GM19438 (cell line): ENCODE measurements around the gene SH2B2.
A peak's percentile ranks its signal among the peaks of the same experiment; 100 is the strongest.
"Not testable (repeated sequence)": the region's sequence is repeated elsewhere in the genome, so short reads cannot be mapped to it uniquely, and the experiment has no call there.

Experiments used
- ATAC-seq: cut with Tn5 transposase; IDR thresholded peaks from one replicate; pipeline ENCODE4 v1.9.1; 2021; ENCODE audit warnings: low read depth; ENCODE audit not compliant: unreplicated experiment

The SH2B2 gene

DNA sequence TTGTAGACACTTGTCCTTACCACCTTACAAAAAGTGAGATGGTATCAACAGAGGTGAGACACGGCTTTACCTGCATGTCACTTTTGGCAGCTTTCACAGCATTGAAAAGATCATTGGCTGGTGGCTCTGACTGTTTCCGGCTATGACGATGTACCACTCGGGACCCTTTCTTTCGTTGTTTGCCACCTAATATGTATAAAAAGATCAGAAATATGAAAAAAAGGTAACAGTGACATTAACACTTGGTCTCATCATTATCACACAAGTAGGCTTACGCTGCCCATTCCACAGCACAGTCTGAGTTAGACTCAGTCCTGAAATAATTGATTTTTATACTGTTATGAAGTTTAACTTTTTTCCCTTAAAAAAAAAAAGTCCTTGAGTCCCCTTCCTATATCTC is 40.5 kb downstream of the SH2B2 start:
- ATAC-seq = not testable (repeated sequence)

DNA sequence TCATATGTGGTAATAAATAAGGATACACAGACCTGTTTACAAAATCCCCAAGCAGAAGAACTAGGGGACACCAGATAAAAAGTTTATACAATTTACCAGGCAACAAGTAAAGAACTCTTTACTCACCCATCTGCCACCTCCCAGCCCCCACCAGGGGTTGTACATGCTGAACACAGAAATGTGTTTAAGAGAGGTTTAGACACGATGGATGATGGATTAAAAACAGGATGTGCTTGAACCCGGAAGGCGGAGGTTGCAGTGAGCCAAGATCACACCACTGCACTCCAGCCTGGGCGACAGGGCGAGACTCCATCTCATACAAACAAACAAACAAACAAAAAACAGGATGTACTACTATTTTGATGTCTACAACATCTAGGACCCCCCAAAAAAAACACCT is 42.2 kb downstream of the SH2B2 start:
- ATAC-seq = not testable (repeated sequence)

DNA sequence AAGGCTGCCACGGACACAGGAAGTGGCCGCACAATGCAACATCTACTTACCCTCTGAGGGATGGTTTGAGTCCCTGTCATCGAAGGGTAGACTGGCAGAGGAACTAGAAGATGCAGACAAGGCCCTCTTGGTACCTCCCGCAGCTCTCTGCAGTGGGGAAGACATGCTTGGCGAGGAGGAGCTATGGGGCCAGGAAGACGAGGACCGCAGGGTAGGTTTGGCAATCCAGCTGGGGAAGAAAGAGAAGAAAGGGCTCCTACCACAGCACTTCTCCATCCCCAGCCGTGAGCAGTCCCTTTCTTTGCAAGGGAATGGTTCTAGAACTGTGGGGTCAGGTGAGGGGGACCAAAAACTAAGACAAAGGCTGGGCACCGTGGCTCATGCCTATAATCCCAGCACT is 42.7 kb downstream of the SH2B2 start:
- not testable (repeated sequence) for ATAC-seq

DNA sequence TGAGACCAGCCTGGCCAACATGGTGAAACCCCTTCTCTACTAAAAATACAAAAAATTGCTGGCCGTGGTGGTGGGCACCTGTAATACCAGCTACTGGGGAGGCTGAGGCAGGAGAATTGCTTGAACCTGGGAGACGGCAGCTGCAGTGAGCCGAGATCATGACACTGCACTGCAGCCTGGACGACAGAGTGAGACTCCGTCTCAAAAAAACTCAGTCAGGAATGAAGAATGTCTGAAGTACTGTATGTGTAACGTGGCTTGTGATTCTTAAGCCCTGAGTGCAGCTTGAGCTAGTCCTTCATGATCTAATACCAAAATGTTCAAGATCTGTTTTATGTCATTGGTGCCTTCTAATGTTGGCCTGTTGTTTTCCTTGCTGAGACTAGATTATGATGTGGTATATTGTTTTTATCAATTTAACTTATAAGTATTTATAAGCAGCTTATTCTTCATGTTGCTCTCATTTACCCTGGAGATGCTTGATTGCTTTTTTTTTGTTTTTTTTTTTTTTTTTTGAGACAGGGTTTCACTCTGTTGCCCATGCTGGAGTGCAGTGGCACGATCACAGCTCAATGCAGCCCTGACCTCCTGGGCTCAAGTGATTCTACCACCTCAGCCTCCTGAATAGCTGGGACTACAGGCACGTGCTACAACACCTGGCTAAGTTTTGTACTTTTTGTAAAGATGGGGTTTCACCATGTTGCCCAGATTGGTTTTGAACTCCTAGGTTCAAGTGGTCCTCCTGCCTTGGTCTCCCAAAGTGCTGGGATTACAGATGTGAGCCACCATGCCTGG is 44.2 kb downstream of the SH2B2 start:
- ATAC-seq = not testable (repeated sequence)

DNA sequence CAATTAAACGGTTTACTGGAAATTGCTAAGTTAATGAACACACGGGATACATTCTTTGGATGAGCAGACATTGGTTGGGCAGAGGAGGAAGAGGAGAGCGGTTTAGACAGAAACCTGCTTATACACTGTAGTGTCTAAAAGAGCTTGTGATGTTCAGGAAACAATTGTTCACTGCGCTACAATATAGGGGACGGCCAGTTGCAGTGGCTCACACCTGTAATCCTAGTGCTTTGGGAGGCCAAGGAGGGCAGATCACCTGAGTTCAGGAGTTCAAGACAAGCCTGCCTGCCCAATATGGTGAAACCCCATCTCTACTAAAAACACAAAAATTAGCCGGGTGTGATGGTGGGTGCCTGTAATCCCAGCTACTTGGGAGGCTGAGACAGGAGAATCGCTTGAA is 48.9 kb downstream of the SH2B2 start:
- ATAC-seq = not testable (repeated sequence)

DNA sequence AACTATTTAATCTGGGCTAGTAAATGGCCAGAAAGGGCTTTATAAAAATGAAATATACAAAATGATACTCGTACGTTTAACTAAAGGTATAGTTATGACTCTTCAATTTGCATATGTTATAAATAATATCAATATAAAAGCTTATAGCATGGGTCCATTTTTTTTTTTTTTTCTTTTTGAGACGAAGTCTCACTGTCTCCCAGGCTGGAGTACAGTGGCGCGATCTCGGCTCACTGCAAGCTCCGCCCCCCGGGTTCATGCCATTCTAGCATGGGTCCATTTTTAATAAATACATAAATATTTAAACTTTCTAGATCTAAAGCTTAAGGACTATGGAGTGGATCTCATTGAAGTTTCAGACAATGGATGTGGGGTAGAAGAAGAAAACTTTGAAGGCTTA is 50.3 kb downstream of the SH2B2 start:
- not testable (repeated sequence) for ATAC-seq

DNA sequence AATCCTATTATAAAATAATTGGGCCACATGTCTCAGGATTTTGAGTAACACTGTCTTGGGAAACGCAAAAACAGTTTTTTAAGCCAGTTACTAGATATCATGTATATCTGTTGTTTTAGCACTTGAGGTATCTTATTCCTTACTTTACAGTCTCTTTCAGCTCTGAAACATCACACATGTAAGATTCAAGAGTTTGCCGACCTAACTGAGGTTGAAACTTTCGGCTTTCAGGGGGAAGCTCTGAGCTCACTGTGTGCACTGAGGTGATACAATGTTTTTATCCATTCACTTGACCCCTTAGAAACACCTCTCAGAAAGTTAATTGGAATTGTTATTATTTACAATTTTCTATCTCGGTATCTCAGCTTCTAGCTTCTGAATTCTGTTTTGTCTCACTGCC is 50.8 kb downstream of the SH2B2 start:
- ATAC-seq = not testable (repeated sequence)

DNA sequence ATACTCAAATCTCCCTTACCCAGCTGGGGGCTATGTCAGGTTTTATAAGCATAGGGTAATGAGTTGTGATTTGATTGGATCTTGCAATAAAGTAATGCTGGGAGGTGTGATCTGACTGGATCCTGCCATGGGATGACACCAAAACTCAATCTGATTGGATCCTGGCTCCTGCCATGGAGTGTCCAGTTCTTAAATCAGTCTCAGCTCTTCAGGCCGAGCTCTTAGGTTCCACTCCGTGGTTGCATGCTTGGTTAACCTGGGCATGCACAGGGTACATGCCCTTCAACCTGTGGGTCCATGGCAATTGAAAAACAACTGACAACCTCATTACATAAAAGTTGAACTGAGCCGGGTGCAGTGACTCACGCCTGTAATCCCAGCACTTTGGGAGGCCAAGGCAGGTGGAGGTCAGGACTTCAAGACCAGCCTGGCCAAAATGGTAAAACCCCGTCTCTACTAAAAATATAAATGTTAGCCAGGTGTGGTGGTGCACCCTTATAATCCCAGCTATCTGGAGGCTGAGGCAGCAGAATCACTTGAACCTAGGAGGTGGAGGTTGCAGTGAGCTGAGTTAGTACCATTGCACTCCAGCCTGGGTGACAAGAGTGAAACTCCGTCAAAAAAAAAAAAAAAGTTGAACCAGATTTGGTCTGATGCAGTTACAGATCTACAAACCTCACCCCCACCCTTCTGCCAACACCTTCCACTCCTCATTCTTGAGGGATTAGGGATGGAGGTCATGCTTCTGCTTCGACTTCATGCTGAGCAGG is 54.1 kb downstream of the SH2B2 start:
- not testable (repeated sequence) for ATAC-seq

DNA sequence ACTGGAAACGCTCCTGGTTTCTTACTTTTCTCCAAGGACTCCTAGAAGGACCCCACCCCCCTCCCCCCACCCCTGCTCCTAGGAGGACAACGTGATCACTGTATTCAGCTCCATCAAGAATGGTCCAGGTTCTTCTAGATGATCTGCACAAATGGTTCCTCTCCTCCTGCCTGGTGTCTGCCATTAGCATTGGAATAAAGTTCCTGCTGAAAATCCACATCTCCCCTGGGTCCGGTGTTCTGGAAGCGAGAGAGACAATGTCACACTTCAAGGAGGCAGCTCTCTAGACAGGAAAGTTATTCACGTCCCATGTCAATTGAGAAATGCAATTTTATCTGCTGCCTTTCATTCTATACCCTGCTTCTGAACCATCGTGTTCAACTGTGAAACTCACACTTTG is 60.3 kb downstream of the SH2B2 start:
- ATAC-seq = not testable (repeated sequence)

DNA sequence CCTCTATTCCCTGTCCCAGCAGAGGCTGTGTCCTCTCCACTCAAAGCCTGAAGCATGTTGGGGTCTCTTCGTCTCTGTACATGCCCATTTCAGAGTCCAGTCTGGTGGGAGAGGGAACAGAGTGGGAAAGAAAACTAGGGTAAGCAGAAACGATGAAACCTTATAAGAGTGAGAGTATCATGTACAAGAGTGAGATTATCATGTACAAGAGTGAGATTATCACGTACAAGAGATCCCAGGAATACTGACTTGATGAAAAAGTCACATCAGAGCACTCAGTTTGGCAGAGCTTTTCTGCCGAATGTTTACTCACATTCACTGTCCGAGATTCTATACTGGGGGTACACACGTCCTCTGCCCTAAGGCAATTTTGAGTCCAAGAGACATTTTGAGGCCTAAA is 69.7 kb downstream of the SH2B2 start, which contains the start of gene SPDYE6:
Gene SPDYE6, minus strand, starts transcription at position 101 of the 400 bp plus-strand sequence. CDS start 421 bp downstream, outside the sequence.
- ATAC-seq = not testable (repeated sequence)

DNA sequence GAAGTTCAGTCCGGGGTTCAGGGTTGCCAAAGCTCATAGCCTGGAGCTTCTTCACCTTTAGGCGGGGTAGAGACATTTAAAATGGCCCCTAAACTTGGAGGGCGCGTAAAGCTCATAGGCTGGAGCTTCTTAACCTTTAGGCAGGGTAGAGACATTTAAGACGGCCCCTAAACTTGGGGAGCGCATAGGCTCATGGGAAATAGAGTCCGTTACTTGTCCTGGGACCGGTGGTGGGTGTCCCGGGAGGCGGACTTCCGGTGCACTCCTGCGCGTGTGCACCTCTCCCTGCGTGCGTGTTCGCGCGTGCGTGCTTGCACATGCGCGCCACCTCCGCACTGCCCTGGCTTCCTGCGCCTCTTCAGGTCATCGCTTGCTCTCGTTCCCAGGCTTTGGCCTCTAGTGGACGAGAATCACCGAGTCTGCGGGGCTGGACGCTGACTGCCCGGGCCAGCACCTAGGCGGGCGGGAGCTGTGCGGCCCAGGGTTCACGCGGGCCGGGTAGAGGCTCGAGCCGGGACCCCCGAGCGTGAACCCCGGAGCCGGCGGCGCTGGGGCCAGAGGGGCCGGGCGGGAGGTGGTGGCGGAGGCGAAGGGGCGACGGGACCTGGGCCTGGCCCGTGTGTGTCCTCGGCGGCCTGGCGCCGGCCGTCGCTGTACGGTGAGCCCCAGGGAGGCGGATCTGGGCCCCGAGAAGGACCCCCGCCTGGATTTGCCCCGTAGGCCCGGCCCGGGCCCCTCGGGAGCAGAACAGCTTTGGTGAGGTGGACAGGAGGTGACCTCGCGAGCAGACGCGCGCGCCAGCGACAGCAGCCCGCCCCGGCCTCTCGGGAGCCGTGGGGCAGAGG is 77.1 kb downstream of the SH2B2 start:
- ATAC-seq = peak; percentile 100

DNA sequence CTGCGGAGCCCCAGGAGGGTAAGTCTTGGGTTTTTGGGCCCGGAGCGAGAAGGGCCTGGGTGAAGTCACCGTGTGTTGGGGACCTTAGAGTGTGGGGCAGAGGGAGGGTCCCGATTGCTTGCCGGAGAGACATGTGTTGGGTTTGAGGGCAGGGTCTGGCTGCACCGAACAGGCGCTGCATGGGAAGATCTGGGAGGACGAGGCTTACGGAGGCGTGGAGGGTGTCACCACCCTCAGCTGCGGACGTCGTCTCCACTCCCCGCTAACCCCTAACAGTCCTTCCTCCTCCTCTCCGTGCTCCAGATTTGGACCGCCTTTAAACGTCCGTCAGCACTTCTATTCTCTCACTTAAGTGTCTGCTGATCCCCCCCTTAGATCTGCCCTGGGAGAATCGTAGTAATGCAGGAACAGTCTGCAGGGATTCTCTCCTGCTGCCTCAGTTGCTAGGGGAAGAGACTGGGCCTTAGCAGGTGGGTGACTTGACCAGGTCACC is 77.8 kb downstream of the SH2B2 start:
- ATAC-seq = not testable (repeated sequence)

DNA sequence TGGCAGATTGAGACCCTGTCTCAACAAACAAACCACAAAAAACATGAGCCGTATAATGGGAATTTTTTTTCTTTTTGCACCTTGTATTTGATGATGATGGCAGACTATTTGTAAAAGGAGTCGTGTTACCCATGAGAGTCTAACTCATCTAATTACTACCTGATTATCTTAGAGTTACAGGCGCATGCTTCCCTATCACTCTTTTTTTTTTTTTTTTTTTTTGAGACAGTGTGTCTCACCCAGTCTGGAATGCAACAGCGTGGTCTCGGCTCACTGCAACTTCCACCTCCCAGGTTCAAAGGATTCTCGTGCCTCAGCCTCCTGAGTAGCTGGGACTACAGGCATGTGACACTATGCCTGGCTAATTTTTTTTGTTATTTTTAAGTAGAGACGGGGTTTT is 78.7 kb downstream of the SH2B2 start:
- ATAC-seq = not testable (repeated sequence)

DNA sequence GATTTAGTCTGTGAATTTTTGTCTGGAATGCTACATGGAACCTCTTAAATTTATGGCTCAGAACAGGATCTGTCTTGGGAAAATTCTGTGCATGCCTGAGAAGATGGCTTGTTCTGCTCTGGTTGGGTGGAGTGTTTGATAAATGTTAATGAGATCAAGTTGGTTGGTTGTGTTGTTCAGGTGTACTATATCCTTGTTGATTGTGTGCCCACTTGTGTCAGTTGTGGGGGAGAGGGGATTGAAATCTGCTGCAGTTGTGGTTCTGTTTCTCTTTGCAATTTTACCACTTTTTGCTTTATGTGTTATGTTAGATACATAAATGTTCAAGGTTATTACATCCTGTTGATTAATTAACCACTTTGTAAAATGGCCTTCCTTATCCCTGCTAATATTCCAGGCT is 83.4 kb downstream of the SH2B2 start:
- not testable (repeated sequence) for ATAC-seq
